Progenitor cell of endocrine pancreas (in vitro differentiated cells): ENCODE results near the gene KRTAP13-2. TPM values are rescaled to one million over a fixed set of nuclear protein-coding genes. Genes with fewer than 3 reads are reported as not detected.

Experiments used
- DNase-seq: peaks from one replicate; pipeline ENCODE4 v3.0.0; 2021; ENCODE audit warnings: low spot score; ENCODE audit not compliant: unreplicated experiment
- H3K27ac Mint-ChIP-seq: 2 replicates; pipeline ENCODE4 v1.8.0; 2021; ENCODE audit warnings: mild to moderate bottlenecking, moderate library complexity, mixed read lengths
- H3K27me3 Mint-ChIP-seq: 2 replicates; pipeline ENCODE4 v1.8.0; 2021; ENCODE audit warnings: mixed read lengths
- H3K36me3 Mint-ChIP-seq: 2 replicates; pipeline ENCODE4 v1.8.0; 2022; ENCODE audit warnings: mixed read lengths; ENCODE audit not compliant: insufficient read depth
- H3K4me1 Mint-ChIP-seq: 2 replicates; pipeline ENCODE4 v1.8.0; 2021; ENCODE audit warnings: low read depth, mixed read lengths
- H3K4me3 Mint-ChIP-seq: 2 replicates; pipeline ENCODE4 v1.8.0; 2021; ENCODE audit warnings: low read depth, mild to moderate bottlenecking, moderate library complexity, mixed read lengths
- H3K9me3 Mint-ChIP-seq: 2 replicates; pipeline ENCODE4 v1.8.0; 2021; ENCODE audit warnings: low read depth, mixed read lengths
- CTCF ChIP-seq: fragments of 200-600 bp; sonication (generic); IDR thresholded peaks from one replicate; pipeline ENCODE4 v1.5.0; 2021; ENCODE audit warnings: antibody characterized with exemption, mild to moderate bottlenecking; ENCODE audit not compliant: unreplicated experiment
- total RNA-seq: library from RNA; stranded (reverse); gene quantifications from 2 replicates; pipeline ENCODE4 v1.2.1, GENCODE V29; 2021

Gene KRTAP13-2
- total RNA-seq, 1 donor from 2014 or later: not detected

- H3K36me3 Mint-ChIP-seq: peaks cover 3% of the 10 kb centered on the region
- no peak for TF ChIP-seq CTCF
- H3K27me3 Mint-ChIP-seq: no peaks in the 10 kb centered on the region
- H3K9me3 Mint-ChIP-seq: peaks cover 7% of the 10 kb centered on the region
- no peak for DNase-seq
- H3K4me3 Mint-ChIP-seq: no peak overlapping the region
- H3K4me1 Mint-ChIP-seq: peaks cover 17% of the 10 kb centered on the region
- H3K27ac Mint-ChIP-seq: no peak overlapping the region
Measured at GRCh38 chr21:30349572-30349971, 22.5 kb downstream of the KRTAP13-2 start.

GRCh38 chr21:30348506-30348905, 23.6 kb downstream of the KRTAP13-2 start, which contains the start of gene KRTAP23-1:
KRTAP23-1 (minus strand) TSS chr21:30348606; CDS start chr21:30348606, 0 bp downstream.
- no peak within 1 kb of the TSS for H3K27ac Mint-ChIP-seq
- no peak for DNase-seq
- peaks cover 7% of the 10 kb centered on the region for H3K9me3 Mint-ChIP-seq
- peaks cover 17% of the 10 kb centered on the region for H3K4me1 Mint-ChIP-seq
- TF ChIP-seq CTCF: no peak
- no peaks in the 10 kb centered on the region for H3K27me3 Mint-ChIP-seq
- H3K4me3 Mint-ChIP-seq: no peak within 1 kb of the TSS
- H3K36me3 Mint-ChIP-seq: peaks cover 3% of the 10 kb centered on the region

GRCh38 chr21:30345014-30345413, 27.1 kb downstream of the KRTAP13-2 start:
- no peak for DNase-seq
- Mint-ChIP-seq H3K4me1 (peaks cover 11% of the 10 kb centered on the region), H3K27me3 (no peaks in the 10 kb centered on the region), H3K4me3 (no peak overlapping the region), H3K27ac (no peak overlapping the region), H3K36me3 (peaks cover 3% of the 10 kb centered on the region), H3K9me3 (peaks cover 7% of the 10 kb centered on the region)
- TF ChIP-seq CTCF: no peak

- Mint-ChIP-seq H3K27ac (no peak overlapping the region), H3K36me3 (peaks cover 3% of the 10 kb centered on the region), H3K4me3 (no peak overlapping the region), H3K27me3 (no peaks in the 10 kb centered on the region), H3K9me3 (peaks cover 4% of the 10 kb centered on the region), H3K4me1 (no peaks in the 10 kb centered on the region)
- TF ChIP-seq CTCF: peak; percentile 96
- DNase-seq: peak; percentile 34
Measured at GRCh38 chr21:30340714-30341573, 31.1 kb downstream of the KRTAP13-2 start.

GRCh38 chr21:30338717-30339116, 33.4 kb downstream of the KRTAP13-2 start:
- DNase-seq: no peak
- Mint-ChIP-seq H3K4me3 (no peak overlapping the region), H3K4me1 (no peaks in the 10 kb centered on the region), H3K36me3 (no peaks in the 10 kb centered on the region), H3K27ac (no peak overlapping the region), H3K27me3 (no peaks in the 10 kb centered on the region), H3K9me3 (no peaks in the 10 kb centered on the region)
- TF ChIP-seq CTCF: no peak
